HCT116 (cell line): ENCODE measurements around the gene CECR2. TPM values are rescaled to one million over a fixed set of nuclear protein-coding genes. Genes with fewer than 3 reads are reported as not detected.

Experiments used
- ATAC-seq: fragments of 200-7000 bp; cut with Tn5 transposase; 2 replicates; pipeline ENCODE4 v1.9.1; 2020; ENCODE audit warnings: mild to moderate bottlenecking, moderate library complexity
- BruUV-seq: library from RNA; stranded (reverse); fragments of 400-500 nt; replicated peaks from 2 replicates; lab custom pipeline; 2021; lab: Mats Ljungman, UMichigan
- CTCF ChIA-PET: fragments of 300-600 bp; sonication (Branson Sonifier 250); formaldehyde crosslinking; loops from one replicate; lab custom pipeline; 2021; ENCODE audit warnings: antibody characterized with exemption; lab: Charles Lee
- POLR2A ChIA-PET: fragments of 300-600, 350-600 bp; sonication (Branson Sonifier 250); formaldehyde crosslinking; loops from one replicate; lab custom pipeline; 2021; ENCODE audit warnings: antibody characterized with exemption; lab: Charles Lee
- RAD21 ChIA-PET, 2 experiments: fragments of 300-600 bp; sonication (Branson Sonifier 250); formaldehyde crosslinking; loops; one replicate each; lab custom pipeline; 2023; ENCODE audit warnings: low total read pairs in 2 of 2; ENCODE audit not compliant: uncharacterized antibody in 2 of 2, unreplicated experiment in 2 of 2, low non-redundant PET in 1 of 2; lab: Charles Lee
- DNase-seq: peaks from one replicate; pipeline ENCODE4 v3.0.0-alpha.2; 2010; ENCODE audit warnings: low read depth, low spot score
- H2AFZ ChIP-seq: fragments of 200-600 bp; shearing (Covaris generic), sonication (generic); 2 replicates; pipeline ENCODE4 v1.6.1; 2017; ENCODE audit warnings: low read depth, mixed run types, mixed read lengths, antibody characterized with exemption, low read length; ENCODE audit not compliant: poor library complexity, severe bottlenecking
- H3K27ac ChIP-seq: 2 replicates; pipeline ENCODE4 v1.5.1; 2012; ENCODE audit warnings: low read depth, low read length
- H3K27me3 ChIP-seq: fragments of 200-600 bp; sonication (generic); 2 replicates; pipeline ENCODE4 v1.6.1; 2016; ENCODE audit warnings: mixed run types, low read length, mixed read lengths; ENCODE audit not compliant: insufficient read depth
- H3K36me3 ChIP-seq, 2 experiments: fragments of 200-500 bp in 1 of 2; fragments of 200-600 bp in 1 of 2; sonication (Bioruptor generic) in 1 of 2; sonication (generic) in 1 of 2; 2 replicates each; pipeline versions ENCODE4 v1.5.1 to v1.6.1; 2014 to 2016; ENCODE audit warnings: low read length in 2 of 2, inconsistent platforms in 1 of 2, mixed read lengths in 1 of 2, mixed run types in 1 of 2; ENCODE audit not compliant: insufficient read depth in 2 of 2, control insufficient read depth in 1 of 2
- H3K4me1 ChIP-seq, 2 experiments: fragments of 200-600 bp in 1 of 2; sonication (generic) in 1 of 2; 2 replicates each; pipeline versions ENCODE4 v1.5.1 to v1.6.1; 2012 to 2017; ENCODE audit warnings: low read length in 2 of 2, inconsistent platforms in 1 of 2, mild to moderate bottlenecking in 1 of 2, mixed read lengths in 1 of 2, mixed run types in 1 of 2, moderate library complexity in 1 of 2; ENCODE audit not compliant: insufficient read depth in 2 of 2, control insufficient read depth in 1 of 2
- H3K4me2 ChIP-seq: fragments of 200-600 bp; sonication (generic); 2 replicates; pipeline ENCODE4 v1.6.1; 2017; ENCODE audit warnings: mixed run types, low read length, mixed read lengths
- H3K4me3 ChIP-seq, 2 experiments: fragments of 200-600 bp in 1 of 2; sonication (generic) in 1 of 2; replicated peaks in 1 of 2; 2 replicates each; pipeline ENCODE4 v1.5.1; 2011 to 2016; ENCODE audit warnings: low read length in 2 of 2, control low read depth in 1 of 2, low read depth in 1 of 2, mild to moderate bottlenecking in 1 of 2, mixed read lengths in 1 of 2, mixed run types in 1 of 2
- H3K79me2 ChIP-seq: fragments of 200-600 bp; sonication (generic); 2 replicates; pipeline ENCODE4 v1.6.1; 2017; ENCODE audit warnings: mild to moderate bottlenecking, mixed run types, low read length, moderate library complexity, mixed read lengths; ENCODE audit not compliant: insufficient read depth
- H3K9ac ChIP-seq: fragments of 200-600 bp; sonication (generic); 2 replicates; pipeline ENCODE4 v1.6.1; 2016; ENCODE audit warnings: low read length, mixed read lengths
- H3K9me2 ChIP-seq: fragments of 200-600 bp; sonication (generic), shearing (Covaris generic); 2 replicates; pipeline ENCODE4 v1.6.1; 2017; ENCODE audit warnings: mixed run types, mild to moderate bottlenecking, moderate library complexity; ENCODE audit not compliant: insufficient read depth
- H3K9me3 ChIP-seq, 2 experiments: fragments of 200-500 bp in 1 of 2; fragments of 200-600 bp in 1 of 2; sonication (Bioruptor generic) in 1 of 2; sonication (generic) in 1 of 2; 2 replicates each; pipeline ENCODE4 v1.6.1; 2014 to 2017; ENCODE audit warnings: low read length in 2 of 2, mixed read lengths in 2 of 2, inconsistent platforms in 1 of 2, low read depth in 1 of 2, mild to moderate bottlenecking in 1 of 2, mixed run types in 1 of 2, moderate library complexity in 1 of 2; ENCODE audit not compliant: control insufficient read depth in 1 of 2, insufficient read depth in 1 of 2
- H4K20me1 ChIP-seq: fragments of 200-600 bp; sonication (generic), shearing (Covaris generic); 2 replicates; pipeline ENCODE4 v1.6.1; 2017; ENCODE audit warnings: mixed run types, mild to moderate bottlenecking, moderate library complexity; ENCODE audit not compliant: insufficient read depth
- CBX3 ChIP-seq: IDR thresholded peaks from 2 replicates; pipeline ENCODE4 v1.6.1; 2012; ENCODE audit warnings: low read depth
- CEBPB ChIP-seq: IDR thresholded peaks from 2 replicates; pipeline ENCODE4 v1.6.1; 2012; ENCODE audit warnings: low read depth
- EZH2 ChIP-seq: fragments of 200-600 bp; sonication (generic); IDR thresholded peaks from 2 replicates; pipeline ENCODE4 v1.6.1; 2017; ENCODE audit warnings: antibody characterized with exemption, mixed run types
- EZH2phosphoT487 ChIP-seq: fragments of 200-600 bp; IDR thresholded peaks from 2 replicates; pipeline ENCODE4 v1.6.1; 2018; ENCODE audit warnings: antibody characterized with exemption, borderline replicate concordance
- FOSL1 ChIP-seq: IDR thresholded peaks from 2 replicates; pipeline ENCODE4 v1.6.1; 2012; ENCODE audit warnings: low read depth
- POLR2A ChIP-seq: IDR thresholded peaks from 2 replicates; pipeline ENCODE4 v1.7.0; 2011; ENCODE audit warnings: borderline replicate concordance; ENCODE audit not compliant: insufficient read depth, insufficient read length; ENCODE audit errors: extremely low read depth
- POLR2AphosphoS5 ChIP-seq: IDR thresholded peaks from 2 replicates; pipeline ENCODE4 v1.6.1; 2011; ENCODE audit warnings: mild to moderate bottlenecking, low read depth, low read length, moderate library complexity
- SP1 ChIP-seq: IDR thresholded peaks from 2 replicates; pipeline ENCODE4 v1.6.1; 2012; ENCODE audit warnings: low read depth
- SRF ChIP-seq: IDR thresholded peaks from 2 replicates; pipeline ENCODE4 v1.6.1; 2012; ENCODE audit warnings: low read depth
- TCF7L2 ChIP-seq: IDR thresholded peaks from 2 replicates; pipeline ENCODE4 v1.7.0; 2011; ENCODE audit warnings: borderline replicate concordance, inconsistent platforms; ENCODE audit not compliant: insufficient read depth, insufficient read length; ENCODE audit errors: extremely low read depth
- ZFX ChIP-seq: fragments of 450-650 bp; IDR thresholded peaks from 2 replicates; pipeline ENCODE4 v1.6.1; 2017
- intact Hi-C: fragments of 100-400 bp; cut with micrococcal nuclease; formaldehyde crosslinking; loops from 2 replicates; pipeline ENCODE4 v1.10.0; 2022
- total RNA-seq: library from RNA; stranded (reverse); gene quantifications from one replicate; pipeline ENCODE4 v1.2.1, GENCODE V29; 2021; ENCODE audit not compliant: unreplicated experiment
- TF ChIP-seq, protein P1 (sequence below): IDR thresholded peaks from 2 replicates; pipeline ENCODE4 v1.6.1; 2012
- TF ChIP-seq, protein P2 (sequence below): IDR thresholded peaks from 2 replicates; pipeline ENCODE4 v1.6.1; 2012

CECR2 gene
- total RNA-seq, 1 experiment from 2014 or later: 6.0 TPM

DNA sequence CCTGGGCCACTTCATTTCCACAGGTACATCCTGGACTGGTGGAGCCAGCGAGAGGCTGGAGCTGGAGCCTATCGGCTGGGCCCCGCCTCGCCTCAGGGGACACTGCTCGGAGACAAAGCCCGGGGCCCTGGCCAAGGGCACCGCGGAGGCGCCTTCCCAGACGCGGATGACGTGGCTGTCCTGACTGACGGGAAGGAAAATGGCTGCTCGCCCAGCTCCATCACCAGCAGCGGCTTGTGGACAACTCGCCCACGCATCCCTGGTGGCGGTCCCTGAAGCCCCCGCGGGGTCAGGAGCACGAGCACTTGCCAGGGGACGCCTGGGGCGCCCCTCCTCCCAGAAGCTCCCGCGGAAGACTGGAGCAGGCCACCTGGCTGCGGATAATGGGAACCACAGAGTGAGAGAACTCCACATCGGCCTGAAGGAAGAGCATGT lies 49.6 kb downstream of the CECR2 start:
- Histone ChIP-seq H3K27ac (no peak overlapping the region), H3K4me2 (no peak overlapping the region), H3K9me2 (no peaks in the 10 kb centered on the region), H3K36me3 (no peaks in the 10 kb centered on the region; a peak in 1 of 4 replicates), H2AFZ (no peak overlapping the region), H3K27me3 (no peaks in the 10 kb centered on the region), H3K9ac (no peak overlapping the region), H4K20me1 (no peaks in the 10 kb centered on the region), H3K4me3 (no peak overlapping the region), H3K4me1 (no peaks in the 10 kb centered on the region), H3K79me2 (no peaks in the 10 kb centered on the region), H3K9me3 (no peaks in the 10 kb centered on the region)
- ChIA-PET RAD21 (no interaction called here), POLR2A (no interaction called here), CTCF (no interaction called here)
- TF ChIP-seq EZH2 (no peak), CEBPB (no peak), POLR2AphosphoS5 (no peak), SRF (no peak), SP1 (no peak)
- no peak for ATAC-seq
- intact Hi-C loops: no loop called here
- no peak for DNase-seq
- no TSS peak for BruUV-seq

DNA sequence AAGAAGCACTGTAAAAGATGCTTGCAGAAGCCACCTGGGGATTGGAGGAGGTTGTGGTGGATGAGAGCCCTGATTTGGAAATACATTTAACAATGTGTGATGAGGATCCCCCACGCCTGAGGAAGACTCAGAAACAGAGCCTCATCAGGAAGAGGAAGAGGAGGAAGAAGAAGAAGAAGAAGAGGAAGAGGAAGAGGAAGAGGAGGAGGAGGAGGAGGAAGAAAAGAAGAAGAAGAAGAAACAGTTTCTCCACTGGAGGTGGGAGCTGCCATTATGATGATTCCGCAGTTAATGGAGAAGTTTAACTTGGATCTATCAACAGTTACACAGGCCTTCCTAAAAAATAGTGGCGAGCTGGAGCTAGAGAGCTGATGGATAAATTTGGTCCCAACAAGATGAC lies 50.1 kb downstream of the CECR2 start:
- Histone ChIP-seq H2AFZ (no peak overlapping the region), H3K9ac (no peak overlapping the region), H3K9me3 (no peaks in the 10 kb centered on the region), H3K27ac (no peak overlapping the region), H3K4me2 (no peak overlapping the region), H3K27me3 (no peaks in the 10 kb centered on the region), H3K4me3 (no peak overlapping the region), H4K20me1 (no peaks in the 10 kb centered on the region), H3K9me2 (no peaks in the 10 kb centered on the region), H3K79me2 (no peaks in the 10 kb centered on the region), H3K36me3 (no peaks in the 10 kb centered on the region; a peak in 1 of 4 replicates), H3K4me1 (no peaks in the 10 kb centered on the region)
- RAD21 ChIA-PET: no interaction called here
- intact Hi-C loops: no loop called here
- no peak for DNase-seq
- no peak for TF ChIP-seq SP1
- TF ChIP-seq TCF7L2: no peak
- no peak for TF ChIP-seq CEBPB
- TF ChIP-seq POLR2AphosphoS5: no peak
- TF ChIP-seq FOSL1: no peak
- no peak for TF ChIP-seq ZFX
- no peak for TF ChIP-seq EZH2phosphoT487
- TF ChIP-seq POLR2A: no peak
- TF ChIP-seq, protein P1, sequence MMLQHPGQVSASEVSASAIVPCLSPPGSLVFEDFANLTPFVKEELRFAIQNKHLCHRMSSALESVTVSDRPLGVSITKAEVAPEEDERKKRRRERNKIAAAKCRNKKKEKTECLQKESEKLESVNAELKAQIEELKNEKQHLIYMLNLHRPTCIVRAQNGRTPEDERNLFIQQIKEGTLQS: no peak
- TF ChIP-seq, protein P2, sequence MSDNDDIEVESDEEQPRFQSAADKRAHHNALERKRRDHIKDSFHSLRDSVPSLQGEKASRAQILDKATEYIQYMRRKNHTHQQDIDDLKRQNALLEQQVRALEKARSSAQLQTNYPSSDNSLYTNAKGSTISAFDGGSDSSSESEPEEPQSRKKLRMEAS: no peak
- TF ChIP-seq CBX3: no peak
- TF ChIP-seq EZH2: no peak
- no TSS peak for BruUV-seq
- ATAC-seq: no peak
- POLR2A ChIA-PET: no interaction called here
- CTCF ChIA-PET: no interaction called here
